H1 (cell line): Measurements from ENCODE around the gene BRPF1. TPM values are rescaled to one million over a fixed set of nuclear protein-coding genes. Genes with fewer than 3 reads are reported as not detected.

ENCODE experiments used
- BCL11A ChIP-seq, 2 experiments: IDR thresholded peaks; one replicate each; pipeline ENCODE4 v1.6.1; 2011; ENCODE audit warnings: low read depth in 2 of 2, low read length in 2 of 2, mild to moderate bottlenecking in 2 of 2
- CBX8 ChIP-seq: fragments of 300-800, 300-1000 bp; sonication (generic); IDR thresholded peaks from 2 replicates; pipeline ENCODE4 v1.7.1; 2016; ENCODE audit warnings: low read depth, low read length, borderline replicate concordance
- CREB1 ChIP-seq: IDR thresholded peaks from 2 replicates; pipeline ENCODE4 v1.6.1; 2012; ENCODE audit warnings: inconsistent platforms
- FOSL1 ChIP-seq: IDR thresholded peaks from 2 replicates; pipeline ENCODE4 v1.6.1; 2011; ENCODE audit warnings: mild to moderate bottlenecking, low read depth, low read length, moderate library complexity; ENCODE audit not compliant: insufficient read depth
- RAD21 ChIP-seq, 2 experiments: IDR thresholded peaks in 1 of 2; conservative IDR thresholded peaks in 1 of 2; 2 replicates each; pipeline ENCODE4 v1.6.1; 2011; ENCODE audit warnings: low read depth in 2 of 2, low read length in 2 of 2, improper control_type of control experiment in 1 of 2, inconsistent platforms in 1 of 2, mild to moderate bottlenecking in 1 of 2, moderate library complexity in 1 of 2
- RBBP5 ChIP-seq: IDR thresholded peaks from 2 replicates; pipeline ENCODE4 v1.7.1; 2012; ENCODE audit warnings: low read depth, mild to moderate bottlenecking, inconsistent platforms, low read length, moderate library complexity, borderline replicate concordance
- SAP30 ChIP-seq: fragments of 300-600 bp; sonication (generic); IDR thresholded peaks from 2 replicates; pipeline ENCODE4 v1.7.1; 2012; ENCODE audit warnings: low read length, moderate library complexity, mild to moderate bottlenecking, inconsistent platforms; ENCODE audit not compliant: insufficient read depth, insufficient replicate concordance
- ZNF274 ChIP-seq: IDR thresholded peaks from 2 replicates; pipeline ENCODE4 v1.7.0; 2012; ENCODE audit warnings: low read length, borderline replicate concordance; ENCODE audit errors: extremely low read depth
- polyA plus RNA-seq, 7 experiments: library from polyadenylated mRNA; depleted of rRNA in 3 of 7; stranded (reverse) in 5 of 7; unstranded in 2 of 7; fragments of >200 nt in 5 of 7; fragments of 200-250 nt in 2 of 7; gene quantifications; 1 replicate in 5 of 7; 2 replicates in 1 of 7; 4 replicates in 1 of 7; pipeline versions ENCODE4 v1.2.1 to v1.2.3, GENCODE V29; 2011 to 2013; ENCODE audit warnings: missing spikeins in 2 of 7, mixed read lengths in 2 of 7
- total RNA-seq: library from RNA; stranded (reverse); fragmentation: NEBNext Ultra II Directional; extraction: Animal tissue kit (Norgen Biotek cat#: 25700); gene quantifications from 2 replicates; pipeline ENCODE4 v1.2.1, GENCODE V29; 2021

The BRPF1 gene
- total and polyA plus RNA-seq, 2 of the 8 experiments (the other 6 are each of a cell fraction or from before 2014, with no cell fraction given), result 11.3 to 21.7 TPM

DNA sequence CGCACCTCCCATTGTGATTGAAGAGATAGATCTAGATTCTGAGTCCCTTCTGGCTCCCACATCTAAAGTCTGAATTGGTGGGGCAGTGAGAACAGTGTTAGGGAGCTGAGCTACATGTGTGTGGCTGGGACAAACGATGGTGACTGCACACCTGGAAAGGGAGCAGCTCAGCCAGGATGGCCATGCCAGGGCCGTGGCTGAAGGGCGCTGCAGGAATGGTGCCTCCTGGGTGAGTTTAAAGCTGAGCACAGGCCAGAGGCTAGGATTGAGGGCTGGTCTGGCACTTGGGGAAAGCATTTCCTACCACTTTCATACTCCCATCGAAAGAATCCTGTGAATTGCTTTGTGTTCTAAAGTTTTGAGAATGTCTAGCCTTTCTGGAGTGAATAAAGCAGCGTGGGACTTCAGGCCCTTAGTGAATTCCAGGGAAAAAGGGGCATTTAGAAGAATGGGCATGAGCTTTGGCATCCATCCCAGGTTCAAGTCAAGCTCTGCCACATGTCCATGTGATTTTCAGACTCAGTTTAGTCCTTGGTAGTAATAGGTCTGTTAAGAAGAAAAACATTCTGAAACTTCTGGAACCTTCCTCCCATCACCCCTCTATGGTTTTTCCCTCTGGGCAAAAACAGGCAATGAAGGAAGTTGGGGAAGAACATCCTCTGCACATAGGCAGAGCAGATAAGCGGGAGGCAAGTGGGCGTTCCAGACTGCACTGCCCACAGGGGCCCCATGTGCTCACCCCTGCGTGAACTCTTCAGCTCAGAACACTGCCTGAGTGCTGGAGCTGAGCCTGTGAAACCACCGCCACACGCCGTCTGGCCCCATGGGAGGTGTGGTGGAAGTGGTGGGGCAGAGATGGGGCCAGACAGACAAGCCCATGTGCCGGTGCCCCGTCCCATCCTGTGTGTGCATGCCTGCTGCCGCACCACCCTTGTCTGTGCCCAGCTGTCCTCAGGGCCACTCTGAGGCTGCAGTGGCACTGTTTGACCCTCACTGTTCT lies 40.8 kb upstream of the BRPF1 start (continued):
- TF ChIP-seq RAD21 (IDR thresholded peaks at IDR 0.05 in 1 of 2, conservative IDR thresholded peaks at IDR 0.05 in 1 of 2; ENCODE audit: low read depth in 2 of 2, low read length in 2 of 2) (no peak), RBBP5 (no peak), CREB1 (no peak), BCL11A (IDR thresholded peaks at IDR 0.05; ENCODE audit: low read depth in 2 of 2, low read length in 2 of 2) (no peak), SAP30 (no peak), CBX8 (no peak), ZNF274 (no peak), FOSL1 (no peak)
